WTC11 (cell line): Measurements from ENCODE around the gene ADAM33. TPM values are rescaled to one million over a fixed set of nuclear protein-coding genes. Genes with fewer than 3 reads are reported as not detected.

ENCODE experiments used
- ATAC-seq: fragments of 200-7000 bp; cut with Tn5 transposase; 2 replicates; pipeline ENCODE4 v1.10.0; 2021; ENCODE audit warnings: mild to moderate bottlenecking, moderate library complexity
- CTCF ChIA-PET: fragments of 300-600 bp; sonication (Branson Sonifier 250); formaldehyde crosslinking; loops from one replicate; lab custom pipeline; 2021; ENCODE audit warnings: antibody characterized with exemption; lab: Charles Lee
- POLR2A ChIA-PET: fragments of 350-600 bp; sonication (Branson Sonifier 250); formaldehyde crosslinking; loops from one replicate; lab custom pipeline; 2021; ENCODE audit warnings: antibody characterized with exemption; lab: Charles Lee
- DNase-seq: peaks from one replicate; pipeline ENCODE4 v3.0.0; 2021; ENCODE audit warnings: low spot score
- H3K27ac Mint-ChIP-seq: 2 replicates; pipeline ENCODE4 v1.8.0; 2021; ENCODE audit warnings: mixed read lengths
- H3K27me3 Mint-ChIP-seq: 2 replicates; pipeline ENCODE4 v1.8.0; 2021; ENCODE audit warnings: low read depth, mild to moderate bottlenecking, moderate library complexity, mixed read lengths
- H3K36me3 Mint-ChIP-seq: 2 replicates; pipeline ENCODE4 v1.8.0; 2021; ENCODE audit warnings: mixed read lengths
- H3K4me1 Mint-ChIP-seq: 2 replicates; pipeline ENCODE4 v1.8.0; 2022; ENCODE audit warnings: mixed read lengths
- H3K4me3 Mint-ChIP-seq: 2 replicates; pipeline ENCODE4 v1.8.0; 2021; ENCODE audit warnings: mild to moderate bottlenecking, moderate library complexity, mixed read lengths
- H3K9me3 Mint-ChIP-seq: 2 replicates; pipeline ENCODE4 v1.8.0; 2021; ENCODE audit warnings: mixed read lengths
- CREB1 ChIP-seq: sonication (generic); formaldehyde crosslinking; IDR thresholded peaks from 2 replicates; pipeline ENCODE4 v1.8.0; 2023; ENCODE audit warnings: mild to moderate bottlenecking, missing genetic modification reagents
- E2F1 ChIP-seq: sonication (generic); formaldehyde crosslinking; IDR thresholded peaks from 2 replicates; pipeline ENCODE4 v1.8.0; 2022; ENCODE audit warnings: mild to moderate bottlenecking, missing genetic modification reagents
- EMX1 ChIP-seq: fragments of 250-450 bp; sonication (Bioruptor Pico); IDR thresholded peaks from 2 replicates; pipeline ENCODE4 v1.8.0; 2021; ENCODE audit warnings: mild to moderate bottlenecking
- FOXP1 ChIP-seq: sonication (generic); formaldehyde crosslinking; IDR thresholded peaks from 2 replicates; pipeline ENCODE4 v1.8.0; 2022; ENCODE audit warnings: missing genetic modification reagents, mild to moderate bottlenecking, moderate library complexity, borderline replicate concordance
- GTF2I ChIP-seq: fragments of 250-450 bp; sonication (Bioruptor Pico); conservative IDR thresholded peaks from 2 replicates; pipeline ENCODE4 v1.4.0; 2021; ENCODE audit warnings: mild to moderate bottlenecking
- HMGA2 ChIP-seq: fragments of 250-450 bp; sonication (Bioruptor Pico); IDR thresholded peaks from 2 replicates; pipeline ENCODE4 v1.4.0; 2021; ENCODE audit warnings: mild to moderate bottlenecking, moderate library complexity
- NFE2L1 ChIP-seq: sonication (generic); formaldehyde crosslinking; IDR thresholded peaks from 2 replicates; pipeline ENCODE4 v1.8.1; 2023; ENCODE audit warnings: missing genetic modification reagents
- NR3C1 ChIP-seq: sonication (generic); formaldehyde crosslinking; conservative IDR thresholded peaks from 2 replicates; pipeline ENCODE4 v1.8.1; 2023; ENCODE audit warnings: low read depth, mild to moderate bottlenecking, missing genetic modification reagents
- STAT6 ChIP-seq: sonication (generic); formaldehyde crosslinking; conservative IDR thresholded peaks from 2 replicates; pipeline ENCODE4 v1.8.1; 2023; ENCODE audit warnings: mild to moderate bottlenecking, low read depth, missing genetic modification reagents, moderate library complexity
- TEAD1 ChIP-seq: sonication (generic); formaldehyde crosslinking; IDR thresholded peaks from 2 replicates; pipeline ENCODE4 v1.8.0; 2022; ENCODE audit warnings: mild to moderate bottlenecking, missing genetic modification reagents
- USF1 ChIP-seq: sonication (generic); formaldehyde crosslinking; IDR thresholded peaks from 2 replicates; pipeline ENCODE4 v1.8.0; 2022; ENCODE audit warnings: mild to moderate bottlenecking, missing genetic modification reagents
- ZBTB21 ChIP-seq: sonication (generic); formaldehyde crosslinking; IDR thresholded peaks from 2 replicates; pipeline ENCODE4 v1.8.1; 2023; ENCODE audit warnings: mild to moderate bottlenecking, missing genetic modification reagents, borderline replicate concordance
- ZNF232 ChIP-seq: sonication (generic); formaldehyde crosslinking; IDR thresholded peaks from 2 replicates; pipeline ENCODE4 v1.8.0; 2022; ENCODE audit warnings: mild to moderate bottlenecking, missing genetic modification reagents
- ZNF416 ChIP-seq: fragments of 250-450 bp; sonication (Bioruptor Pico); IDR thresholded peaks from 2 replicates; pipeline ENCODE4 v1.9.0; 2021; ENCODE audit warnings: mild to moderate bottlenecking, inconsistent platforms
- total RNA-seq: library from RNA; stranded (reverse); gene quantifications from 3 replicates; pipeline ENCODE4 v1.2.3, GENCODE V29; 2021
- TF ChIP-seq, protein P1 (sequence below): fragments of 200-600 bp; IDR thresholded peaks from 2 replicates; pipeline ENCODE4 v1.8.0; 2022; ENCODE audit warnings: antibody characterized with exemption
- TF ChIP-seq, protein P2 (sequence below): sonication (generic); formaldehyde crosslinking; IDR thresholded peaks from 2 replicates; pipeline ENCODE4 v1.8.0; 2022; ENCODE audit warnings: missing genetic modification reagents
- TF ChIP-seq, protein P3 (sequence below): fragments of 250-450 bp; sonication (Bioruptor Pico); IDR thresholded peaks from 2 replicates; pipeline ENCODE4 v1.9.0; 2021; ENCODE audit warnings: mild to moderate bottlenecking
- TF ChIP-seq, protein P4 (sequence below): fragments of 250-450 bp; sonication (Bioruptor Pico); conservative IDR thresholded peaks from 2 replicates; pipeline ENCODE4 v1.9.0; 2021; ENCODE audit warnings: mild to moderate bottlenecking

Gene ADAM33
- total RNA-seq, 1 experiment from 2014 or later = 5.3 TPM

GRCh38 chr20:3655131-3655405 is 26.7 kb downstream of the ADAM33 start (continued):
- TF ChIP-seq ZNF416 (CRISPR knock-in tag) (no peak), NFE2L1 (CRISPR knock-in tag) (no peak), EMX1 (CRISPR knock-in tag) (no peak), GTF2I (CRISPR knock-in tag) (no peak), CREB1 (CRISPR knock-in tag) (no peak), NR3C1 (no peak)
- TF ChIP-seq, protein P1, sequence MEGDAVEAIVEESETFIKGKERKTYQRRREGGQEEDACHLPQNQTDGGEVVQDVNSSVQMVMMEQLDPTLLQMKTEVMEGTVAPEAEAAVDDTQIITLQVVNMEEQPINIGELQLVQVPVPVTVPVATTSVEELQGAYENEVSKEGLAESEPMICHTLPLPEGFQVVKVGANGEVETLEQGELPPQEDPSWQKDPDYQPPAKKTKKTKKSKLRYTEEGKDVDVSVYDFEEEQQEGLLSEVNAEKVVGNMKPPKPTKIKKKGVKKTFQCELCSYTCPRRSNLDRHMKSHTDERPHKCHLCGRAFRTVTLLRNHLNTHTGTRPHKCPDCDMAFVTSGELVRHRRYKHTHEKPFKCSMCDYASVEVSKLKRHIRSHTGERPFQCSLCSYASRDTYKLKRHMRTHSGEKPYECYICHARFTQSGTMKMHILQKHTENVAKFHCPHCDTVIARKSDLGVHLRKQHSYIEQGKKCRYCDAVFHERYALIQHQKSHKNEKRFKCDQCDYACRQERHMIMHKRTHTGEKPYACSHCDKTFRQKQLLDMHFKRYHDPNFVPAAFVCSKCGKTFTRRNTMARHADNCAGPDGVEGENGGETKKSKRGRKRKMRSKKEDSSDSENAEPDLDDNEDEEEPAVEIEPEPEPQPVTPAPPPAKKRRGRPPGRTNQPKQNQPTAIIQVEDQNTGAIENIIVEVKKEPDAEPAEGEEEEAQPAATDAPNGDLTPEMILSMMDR = no peak

DNA sequence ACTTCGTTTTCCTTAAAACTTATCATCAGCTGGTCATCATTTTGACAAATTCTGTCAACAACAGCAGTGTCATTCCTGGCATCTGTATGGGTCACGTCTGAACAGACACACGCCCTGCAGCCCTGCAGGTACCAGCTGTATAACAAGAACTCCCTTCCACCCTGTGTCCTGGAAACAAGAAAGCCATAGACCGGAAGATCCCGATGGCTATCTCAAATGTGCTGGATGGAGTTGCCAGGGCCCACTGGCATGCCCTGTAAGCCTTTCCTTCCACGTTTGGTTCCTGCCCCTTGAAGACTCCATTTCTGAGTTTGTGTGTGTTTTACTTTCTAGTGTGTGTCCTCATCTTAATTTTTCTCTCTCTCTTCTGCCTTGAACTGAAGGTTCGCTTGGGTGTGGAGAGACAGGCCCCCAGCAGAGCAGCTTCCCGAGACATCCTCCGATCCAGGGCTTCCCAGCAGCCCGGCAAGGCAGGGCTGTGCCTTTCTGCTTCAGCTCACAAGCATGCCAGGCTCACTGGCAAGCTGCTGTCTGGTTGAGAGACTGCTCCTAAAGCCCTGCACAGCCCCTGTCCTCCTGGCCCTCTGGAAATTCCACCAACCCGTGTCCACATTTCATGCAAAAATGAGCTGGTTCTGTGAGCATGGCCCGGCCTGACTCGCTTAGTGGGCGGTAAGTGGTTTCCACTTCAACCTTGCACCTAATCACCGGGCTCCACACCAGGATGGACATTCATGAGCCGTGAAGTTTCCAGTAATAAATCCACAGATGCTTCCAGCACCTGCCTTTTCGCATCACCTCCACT is 27.3 kb downstream of the ADAM33 start:
- ChIA-PET CTCF (interaction anchor here (0.6 to 2.3 kb wide), 6 partner anchors 41 to 601 kb away, joined by 3 to 7 read pairs (median 3); no protein-coding TSS in a partner anchor), POLR2A (no interaction called here)
- H3K36me3 Mint-ChIP-seq = no peaks in the 10 kb centered on the region
- H3K9me3 Mint-ChIP-seq = peaks cover 8% of the 10 kb centered on the region
- DNase-seq (no peak), ATAC-seq (no peak)
- H3K27me3 Mint-ChIP-seq = peaks cover 13% of the 10 kb centered on the region
- TF ChIP-seq ZNF232 = no peak
- TF ChIP-seq, protein P2, sequence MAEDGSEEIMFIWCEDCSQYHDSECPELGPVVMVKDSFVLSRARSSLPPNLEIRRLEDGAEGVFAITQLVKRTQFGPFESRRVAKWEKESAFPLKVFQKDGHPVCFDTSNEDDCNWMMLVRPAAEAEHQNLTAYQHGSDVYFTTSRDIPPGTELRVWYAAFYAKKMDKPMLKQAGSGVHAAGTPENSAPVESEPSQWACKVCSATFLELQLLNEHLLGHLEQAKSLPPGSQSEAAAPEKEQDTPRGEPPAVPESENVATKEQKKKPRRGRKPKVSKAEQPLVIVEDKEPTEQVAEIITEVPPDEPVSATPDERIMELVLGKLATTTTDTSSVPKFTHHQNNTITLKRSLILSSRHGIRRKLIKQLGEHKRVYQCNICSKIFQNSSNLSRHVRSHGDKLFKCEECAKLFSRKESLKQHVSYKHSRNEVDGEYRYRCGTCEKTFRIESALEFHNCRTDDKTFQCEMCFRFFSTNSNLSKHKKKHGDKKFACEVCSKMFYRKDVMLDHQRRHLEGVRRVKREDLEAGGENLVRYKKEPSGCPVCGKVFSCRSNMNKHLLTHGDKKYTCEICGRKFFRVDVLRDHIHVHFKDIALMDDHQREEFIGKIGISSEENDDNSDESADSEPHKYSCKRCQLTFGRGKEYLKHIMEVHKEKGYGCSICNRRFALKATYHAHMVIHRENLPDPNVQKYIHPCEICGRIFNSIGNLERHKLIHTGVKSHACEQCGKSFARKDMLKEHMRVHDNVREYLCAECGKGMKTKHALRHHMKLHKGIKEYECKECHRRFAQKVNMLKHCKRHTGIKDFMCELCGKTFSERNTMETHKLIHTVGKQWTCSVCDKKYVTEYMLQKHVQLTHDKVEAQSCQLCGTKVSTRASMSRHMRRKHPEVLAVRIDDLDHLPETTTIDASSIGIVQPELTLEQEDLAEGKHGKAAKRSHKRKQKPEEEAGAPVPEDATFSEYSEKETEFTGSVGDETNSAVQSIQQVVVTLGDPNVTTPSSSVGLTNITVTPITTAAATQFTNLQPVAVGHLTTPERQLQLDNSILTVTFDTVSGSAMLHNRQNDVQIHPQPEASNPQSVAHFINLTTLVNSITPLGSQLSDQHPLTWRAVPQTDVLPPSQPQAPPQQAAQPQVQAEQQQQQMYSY (CRISPR knock-in tag) = peak; percentile 71; the same call in 1 of the 2 replicates
- no peak for TF ChIP-seq USF1 (CRISPR knock-in tag)
- TF ChIP-seq, all 79 proteins: peak for 1
- Mint-ChIP-seq H3K4me1 (peaks cover 3% of the 10 kb centered on the region), H3K4me3 (no peak overlapping the region), H3K27ac (no peak overlapping the region)

DNA sequence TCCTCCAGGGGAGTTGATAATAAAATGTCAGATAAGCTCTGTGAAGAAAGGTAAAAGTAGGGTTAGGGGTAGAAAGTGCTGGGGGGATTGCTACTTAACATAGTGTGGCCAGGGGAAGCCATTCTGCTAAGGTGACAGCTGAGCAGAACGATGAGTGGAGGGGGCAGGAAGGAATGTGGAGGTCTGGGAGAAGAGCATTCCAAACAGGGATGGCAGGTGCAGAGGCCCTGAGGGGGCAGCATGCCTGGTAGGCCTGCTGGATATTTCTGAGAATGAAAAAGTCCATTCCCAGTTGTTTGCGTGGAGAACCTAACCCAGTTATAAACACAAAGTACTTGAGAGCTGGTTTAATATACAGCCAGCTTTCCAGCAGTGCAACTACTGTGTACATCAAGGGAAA is 27.9 kb downstream of the ADAM33 start:
- Mint-ChIP-seq H3K27ac (no peak overlapping the region), H3K36me3 (no peaks in the 10 kb centered on the region), H3K9me3 (peaks cover 8% of the 10 kb centered on the region), H3K4me3 (no peak overlapping the region), H3K4me1 (peaks cover 2% of the 10 kb centered on the region), H3K27me3 (peaks cover 7% of the 10 kb centered on the region)
- CTCF ChIA-PET = interaction anchor here (0.6 to 2.3 kb wide), 5 partner anchors 57 to 601 kb away, joined by 3 to 7 read pairs (median 3); no protein-coding TSS in a partner anchor
- POLR2A ChIA-PET = no interaction called here
- DNase-seq (no peak), ATAC-seq (no peak)
- TF ChIP-seq HMGA2 (CRISPR knock-in tag) (no peak), TEAD1 (CRISPR knock-in tag) (no peak), E2F1 (CRISPR knock-in tag) (no peak), FOXP1 (CRISPR knock-in tag) (no peak), STAT6 (CRISPR knock-in tag) (no peak), ZBTB21 (CRISPR knock-in tag) (no peak)
- TF ChIP-seq, protein P3, sequence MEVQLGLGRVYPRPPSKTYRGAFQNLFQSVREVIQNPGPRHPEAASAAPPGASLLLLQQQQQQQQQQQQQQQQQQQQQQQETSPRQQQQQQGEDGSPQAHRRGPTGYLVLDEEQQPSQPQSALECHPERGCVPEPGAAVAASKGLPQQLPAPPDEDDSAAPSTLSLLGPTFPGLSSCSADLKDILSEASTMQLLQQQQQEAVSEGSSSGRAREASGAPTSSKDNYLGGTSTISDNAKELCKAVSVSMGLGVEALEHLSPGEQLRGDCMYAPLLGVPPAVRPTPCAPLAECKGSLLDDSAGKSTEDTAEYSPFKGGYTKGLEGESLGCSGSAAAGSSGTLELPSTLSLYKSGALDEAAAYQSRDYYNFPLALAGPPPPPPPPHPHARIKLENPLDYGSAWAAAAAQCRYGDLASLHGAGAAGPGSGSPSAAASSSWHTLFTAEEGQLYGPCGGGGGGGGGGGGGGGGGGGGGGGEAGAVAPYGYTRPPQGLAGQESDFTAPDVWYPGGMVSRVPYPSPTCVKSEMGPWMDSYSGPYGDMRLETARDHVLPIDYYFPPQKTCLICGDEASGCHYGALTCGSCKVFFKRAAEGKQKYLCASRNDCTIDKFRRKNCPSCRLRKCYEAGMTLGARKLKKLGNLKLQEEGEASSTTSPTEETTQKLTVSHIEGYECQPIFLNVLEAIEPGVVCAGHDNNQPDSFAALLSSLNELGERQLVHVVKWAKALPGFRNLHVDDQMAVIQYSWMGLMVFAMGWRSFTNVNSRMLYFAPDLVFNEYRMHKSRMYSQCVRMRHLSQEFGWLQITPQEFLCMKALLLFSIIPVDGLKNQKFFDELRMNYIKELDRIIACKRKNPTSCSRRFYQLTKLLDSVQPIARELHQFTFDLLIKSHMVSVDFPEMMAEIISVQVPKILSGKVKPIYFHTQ (CRISPR knock-in tag) = no peak
- TF ChIP-seq, protein P4, sequence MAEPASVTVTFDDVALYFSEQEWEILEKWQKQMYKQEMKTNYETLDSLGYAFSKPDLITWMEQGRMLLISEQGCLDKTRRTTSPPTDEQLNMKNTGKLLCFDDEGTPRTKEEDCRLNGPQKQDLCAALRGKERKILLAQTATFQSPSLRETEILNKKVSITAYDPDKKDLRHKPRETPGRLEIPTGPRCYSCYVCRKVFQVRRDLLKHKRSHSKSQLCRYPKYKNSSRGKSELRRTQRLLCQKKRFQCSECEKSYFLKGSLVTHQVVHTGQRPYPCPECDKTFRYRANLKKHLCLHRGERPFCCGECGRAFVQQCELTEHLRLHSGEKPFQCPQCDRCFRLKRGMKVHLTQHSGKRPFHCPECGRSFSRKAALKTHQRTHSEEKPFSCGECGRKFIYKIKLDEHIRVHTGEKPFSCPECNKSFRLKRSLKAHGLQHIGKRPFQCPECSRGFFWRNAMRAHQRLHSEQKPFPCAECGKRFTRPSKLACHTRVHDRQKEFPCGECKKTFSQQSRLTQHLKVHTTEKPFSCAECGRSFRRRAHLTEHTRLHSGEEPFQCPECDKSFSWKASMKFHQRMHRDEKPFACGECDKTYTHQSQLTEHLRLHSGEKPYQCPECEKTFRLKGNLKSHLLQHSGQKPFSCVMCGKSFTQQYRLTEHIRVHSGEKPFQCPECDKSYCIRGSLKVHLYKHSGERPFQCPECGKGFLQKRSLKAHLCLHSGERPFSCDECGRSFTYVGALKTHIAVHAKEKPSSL (CRISPR knock-in tag) = no peak
